ENCODE data around the gene GPR160. TPM values are rescaled to one million over a fixed set of nuclear protein-coding genes. Genes with fewer than 3 reads are reported as not detected.

The GPR160 gene, protein sequence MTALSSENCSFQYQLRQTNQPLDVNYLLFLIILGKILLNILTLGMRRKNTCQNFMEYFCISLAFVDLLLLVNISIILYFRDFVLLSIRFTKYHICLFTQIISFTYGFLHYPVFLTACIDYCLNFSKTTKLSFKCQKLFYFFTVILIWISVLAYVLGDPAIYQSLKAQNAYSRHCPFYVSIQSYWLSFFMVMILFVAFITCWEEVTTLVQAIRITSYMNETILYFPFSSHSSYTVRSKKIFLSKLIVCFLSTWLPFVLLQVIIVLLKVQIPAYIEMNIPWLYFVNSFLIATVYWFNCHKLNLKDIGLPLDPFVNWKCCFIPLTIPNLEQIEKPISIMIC
- 10 to 100 TPM; 20.4 to 25.4 TPM for total RNA-seq
- 10 to 100 TPM in 5 of 6 donors, 1 to 10 TPM in 1; 7.8 to 14.9 (median 12.1) TPM for polyA plus RNA-seq (ENCODE audit: insufficient read length in 6 of 6)
- long read RNA-seq, donor 1, partial matches to known transcripts: 0 of 4 reads
- long read RNA-seq, donor 1, other reads (novel, unspliced or antisense): 0 of 4 reads
- long read RNA-seq, donor 2, transcript GPR160-201 (4 exons, 2,039 nt): major isoform, 5 of 6 reads
- long read RNA-seq, donor 2, partial matches to known transcripts: 0 of 6 reads
- long read RNA-seq, donor 2, other reads (novel, unspliced or antisense): 0 of 6 reads
- long read RNA-seq, donor 3, partial matches to known transcripts: 0 of 3 reads
- long read RNA-seq, donor 3, other reads (novel, unspliced or antisense): 0 of 3 reads
- long read RNA-seq, donor 4, transcript GPR160-201 (4 exons, 2,039 nt): major isoform, 10 of 18 reads
- long read RNA-seq, donor 4, partial matches to known transcripts: 2 of 18 reads
- long read RNA-seq, donor 4, other reads (novel, unspliced or antisense): 5 of 18 reads
- long read RNA-seq, donor 5, partial matches to known transcripts: 0 of 2 reads
- long read RNA-seq, donor 5, other reads (novel, unspliced or antisense): 0 of 2 reads
- long read RNA-seq, donor 6, partial matches to known transcripts: 0 of 1 reads
- long read RNA-seq, donor 6, other reads (novel, unspliced or antisense): 0 of 1 reads
- long read RNA-seq, donor 7, partial matches to known transcripts: 0 of 4 reads
- long read RNA-seq, donor 7, other reads (novel, unspliced or antisense): 0 of 4 reads
- long read RNA-seq, donor 8: 0 reads
- long read RNA-seq, donor 9: 0 reads
- long read RNA-seq, donor 10, transcript GPR160-201 (4 exons, 2,039 nt): major isoform, 5 of 7 reads
- long read RNA-seq, donor 10, partial matches to known transcripts: 0 of 7 reads
- long read RNA-seq, donor 10, other reads (novel, unspliced or antisense): 2 of 7 reads
- long read RNA-seq, donor 11, partial matches to known transcripts: 0 of 2 reads
- long read RNA-seq, donor 11, other reads (novel, unspliced or antisense): 0 of 2 reads
- long read RNA-seq, donor 12, partial matches to known transcripts: 0 of 3 reads
- long read RNA-seq, donor 12, other reads (novel, unspliced or antisense): 0 of 3 reads

DNA sequence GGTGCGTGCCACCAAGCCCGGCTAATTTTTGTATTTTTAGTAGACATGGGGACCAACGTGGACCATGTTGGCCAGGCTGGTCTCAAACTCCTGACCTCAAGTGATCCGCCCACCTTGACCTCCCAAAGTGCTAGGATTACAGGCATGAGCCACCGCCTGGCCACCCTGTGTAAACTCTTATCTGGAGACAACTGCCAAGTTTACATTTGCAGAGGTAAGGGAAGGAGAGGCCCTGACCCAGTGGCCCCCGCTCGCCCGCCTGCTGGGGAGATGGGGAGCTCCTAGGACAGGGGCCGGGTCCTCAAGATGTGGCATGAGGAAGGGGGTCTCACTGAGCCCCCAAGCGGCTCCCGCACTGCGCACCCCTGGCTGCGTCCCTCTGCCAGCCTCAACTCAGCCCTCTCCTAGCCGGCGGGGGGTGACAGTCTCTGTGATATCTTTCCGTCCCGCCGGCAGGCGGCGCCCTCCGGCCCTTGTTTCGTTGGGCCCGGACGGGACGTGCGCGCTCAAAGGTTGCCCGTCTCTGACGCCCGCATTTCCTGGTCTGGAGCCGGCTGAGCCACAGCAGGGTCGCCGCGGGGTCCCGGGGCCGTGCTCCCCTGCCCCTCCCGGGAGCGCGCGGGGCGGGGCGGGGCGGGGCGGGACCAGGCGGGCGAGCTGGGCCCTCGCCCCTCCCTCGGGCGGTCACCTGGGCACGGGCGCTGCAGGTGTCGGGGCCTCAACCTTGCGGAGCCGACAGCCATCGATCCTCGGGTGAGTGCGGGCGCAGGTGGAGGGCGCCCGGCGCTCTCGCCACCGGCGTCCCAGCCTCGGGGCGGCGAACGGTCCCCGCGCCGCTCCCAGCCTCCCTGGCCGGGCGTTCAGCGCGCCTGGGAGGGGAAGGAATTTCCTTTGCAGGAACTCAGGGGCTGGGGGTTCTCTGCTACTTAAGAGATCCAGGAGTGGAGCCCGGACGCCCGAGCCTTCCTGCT, at the start of gene GPR160:
Gene GPR160 (plus strand): TSS at position 533 of the 971 bp plus-strand sequence. CDS start 45,978 bp downstream, outside the sequence.
- H3K27me3 ChIP-seq: peaks cover 0 to 15% of the 10 kb centered on the region in 2 donors
- peak; percentile 38 to 99 (median 80) for DNase-seq
- TF ChIP-seq, protein P1, sequence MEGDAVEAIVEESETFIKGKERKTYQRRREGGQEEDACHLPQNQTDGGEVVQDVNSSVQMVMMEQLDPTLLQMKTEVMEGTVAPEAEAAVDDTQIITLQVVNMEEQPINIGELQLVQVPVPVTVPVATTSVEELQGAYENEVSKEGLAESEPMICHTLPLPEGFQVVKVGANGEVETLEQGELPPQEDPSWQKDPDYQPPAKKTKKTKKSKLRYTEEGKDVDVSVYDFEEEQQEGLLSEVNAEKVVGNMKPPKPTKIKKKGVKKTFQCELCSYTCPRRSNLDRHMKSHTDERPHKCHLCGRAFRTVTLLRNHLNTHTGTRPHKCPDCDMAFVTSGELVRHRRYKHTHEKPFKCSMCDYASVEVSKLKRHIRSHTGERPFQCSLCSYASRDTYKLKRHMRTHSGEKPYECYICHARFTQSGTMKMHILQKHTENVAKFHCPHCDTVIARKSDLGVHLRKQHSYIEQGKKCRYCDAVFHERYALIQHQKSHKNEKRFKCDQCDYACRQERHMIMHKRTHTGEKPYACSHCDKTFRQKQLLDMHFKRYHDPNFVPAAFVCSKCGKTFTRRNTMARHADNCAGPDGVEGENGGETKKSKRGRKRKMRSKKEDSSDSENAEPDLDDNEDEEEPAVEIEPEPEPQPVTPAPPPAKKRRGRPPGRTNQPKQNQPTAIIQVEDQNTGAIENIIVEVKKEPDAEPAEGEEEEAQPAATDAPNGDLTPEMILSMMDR (IDR thresholded peaks at IDR 0.05): peak; percentile 71 to 74

DNA sequence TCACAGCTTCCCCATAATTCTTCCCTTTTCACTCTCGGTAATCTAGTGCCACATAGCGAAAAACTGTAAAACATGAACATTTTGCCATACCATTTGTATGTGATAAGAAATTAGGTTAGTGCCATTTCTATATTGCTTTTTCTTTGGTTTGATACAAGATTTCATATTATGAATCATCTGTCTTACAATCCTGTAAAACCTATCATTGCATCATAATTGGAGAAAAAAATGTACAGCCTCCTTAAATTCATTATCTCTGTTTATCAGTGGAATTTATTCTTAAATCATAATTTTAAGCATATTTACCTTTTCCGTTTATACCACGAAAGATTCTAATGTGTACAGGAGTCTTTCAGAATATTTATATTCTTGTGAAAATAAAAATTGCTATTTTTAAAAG, 47.4 kb upstream of the GPR160 start:
- no peak for ATAC-seq
- no peaks in the 10 kb centered on the region for H3K9me3 ChIP-seq
- H3K27me3 ChIP-seq: no peaks in the 10 kb centered on the region
- no peak overlapping the region for H3K27ac ChIP-seq
- peaks cover 0 to 12% of the 10 kb centered on the region in 2 donors for H3K4me1 ChIP-seq
- intact Hi-C loops (cut with DNase I): no loop called here
- H3K36me3 ChIP-seq: peaks cover 5 to 81% of the 10 kb centered on the region in 2 donors
- TF ChIP-seq, protein P1 (IDR thresholded peaks at IDR 0.05): no peak
- no peak for DNase-seq
- H3K4me3 ChIP-seq: no peak overlapping the region

More for the DNA sequence above, at the start of gene GPR160:
- Histone ChIP-seq H3K4me3 (peak within 1 kb of the TSS; percentile 60 to 77), H3K4me1 (peaks cover 6 to 24% of the 10 kb centered on the region in 2 donors), H3K9me3 (no peaks in the 10 kb centered on the region), H3K36me3 (no peaks in the 10 kb centered on the region), H3K27ac (peak within 1 kb of the TSS; percentile 65 to 93)
- intact Hi-C loops (cut with DNase I): no loop called here
- peak; percentile 90 for ATAC-seq

DNA sequence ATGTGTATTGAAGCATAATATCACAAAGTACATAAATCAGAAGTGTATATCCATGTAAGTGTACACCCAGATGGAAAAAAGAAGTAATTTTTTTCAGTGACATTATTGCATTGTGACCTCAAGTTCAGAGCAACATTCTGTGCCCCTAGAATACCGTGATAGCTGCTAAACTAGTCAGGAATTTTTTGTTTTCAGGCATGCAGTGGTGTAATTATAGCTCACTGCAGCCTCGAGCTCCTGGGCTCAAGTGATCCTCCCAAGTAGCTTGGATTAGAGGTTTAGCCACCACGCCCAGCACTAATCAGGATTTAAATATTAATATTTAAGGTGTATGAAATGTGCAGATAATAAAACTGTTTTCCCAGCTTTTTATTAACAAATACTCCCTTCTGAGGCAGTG, 45.6 kb upstream of the GPR160 start:
- Histone ChIP-seq H3K9me3 (no peaks in the 10 kb centered on the region), H3K36me3 (peaks cover 5 to 83% of the 10 kb centered on the region in 2 donors), H3K4me3 (no peak overlapping the region), H3K27me3 (no peaks in the 10 kb centered on the region), H3K27ac (peak overlapping the region in 1 of 2 donors; percentile 7), H3K4me1 (peaks cover 0 to 12% of the 10 kb centered on the region in 2 donors)
- TF ChIP-seq, protein P1 (IDR thresholded peaks at IDR 0.05): no peak
- intact Hi-C loops (cut with DNase I): no loop called here
- ATAC-seq (no peak), DNase-seq (no peak)

DNA sequence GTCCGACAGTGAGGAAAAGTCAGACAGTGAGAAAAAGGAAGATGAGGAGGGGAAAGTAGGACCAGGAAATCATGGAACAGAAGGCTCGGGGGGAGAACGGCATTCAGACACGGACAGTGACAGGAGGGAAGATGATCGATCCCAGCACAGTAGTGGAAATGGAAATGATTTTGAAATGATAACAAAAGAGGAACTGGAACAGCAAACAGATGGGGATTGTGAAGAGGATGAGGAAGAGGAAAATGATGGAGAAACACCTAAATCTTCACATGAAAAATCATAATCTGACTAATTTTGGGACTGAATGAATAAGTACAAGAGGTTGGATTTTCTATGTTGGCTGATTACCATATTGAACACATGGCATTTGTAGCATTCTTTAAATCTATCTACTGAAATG, 45.0 kb upstream of the GPR160 start:
- intact Hi-C loops (cut with DNase I): no loop called here
- TF ChIP-seq, protein P1 (IDR thresholded peaks at IDR 0.05): no peak
- Histone ChIP-seq H3K36me3 (peaks cover 5 to 77% of the 10 kb centered on the region in 2 donors), H3K27ac (no peak overlapping the region), H3K9me3 (no peaks in the 10 kb centered on the region), H3K27me3 (no peaks in the 10 kb centered on the region), H3K4me3 (no peak overlapping the region), H3K4me1 (peaks cover 0 to 12% of the 10 kb centered on the region in 2 donors)
- no peak for DNase-seq
- no peak for ATAC-seq
